Cardiac muscle cell (in vitro differentiated cells and primary cell): ENCODE measurements around the gene LAMC1. TPM values are rescaled to one million over a fixed set of nuclear protein-coding genes. Genes with fewer than 3 reads are reported as not detected.

ENCODE experiments used
- DNase-seq, 2 donors: peaks; one replicate each; pipeline versions ENCODE4 v3.0.0 to v3.0.0-alpha.2; 2010 to 2017; ENCODE audit warnings: low read depth in 1 of 2, low spot score in 1 of 2
- H3K27ac ChIP-seq: fragments of 200-600 bp; sonication (generic); 2 replicates; pipeline ENCODE4 v1.5.1; 2016
- H3K27me3 ChIP-seq: fragments of 200-600 bp; sonication (generic); 2 replicates; pipeline ENCODE4 v1.6.0; 2016; ENCODE audit warnings: control low read depth
- H3K36me3 ChIP-seq: fragments of 200-600 bp; sonication (generic); 2 replicates; pipeline ENCODE4 v1.5.1; 2016; ENCODE audit warnings: control low read depth
- H3K4me1 ChIP-seq: fragments of 200-600 bp; sonication (generic); 2 replicates; pipeline ENCODE4 v1.8.1; 2017; ENCODE audit warnings: low read depth, mild to moderate bottlenecking, mixed run types
- H3K4me3 ChIP-seq: fragments of 200-600 bp; sonication (generic); 2 replicates; pipeline ENCODE4 v1.5.1; 2016; ENCODE audit warnings: mild to moderate bottlenecking
- H3K9me3 ChIP-seq: fragments of 200-600 bp; sonication (generic); 2 replicates; pipeline ENCODE4 v1.5.1; 2017; ENCODE audit warnings: low read depth, mild to moderate bottlenecking, control low read depth
- CTCF ChIP-seq: IDR thresholded peaks from 2 replicates; pipeline ENCODE4 v1.5.1; 2012; ENCODE audit warnings: low read depth, mild to moderate bottlenecking, low read length
- polyA plus RNA-seq: library from polyadenylated mRNA; unstranded; fragments of >200 nt; fragmentation: Nextera tagmentation; extraction: Ambion mirVana; gene quantifications from 2 replicates; pipeline ENCODE4 v1.2.1, GENCODE V29; 2016
- total RNA-seq: library from RNA; depleted of rRNA; stranded (reverse); fragments of >200 nt; gene quantifications from 2 replicates; pipeline ENCODE4 v1.2.3, GENCODE V29; 2016

LAMC1 gene
- total and polyA plus RNA-seq, 2 experiments from 2014 or later: 66.4 to 329 TPM

- Histone ChIP-seq H3K36me3 (no peaks in the 10 kb centered on the region), H3K4me1 (no peaks in the 10 kb centered on the region), H3K9me3 (no peaks in the 10 kb centered on the region), H3K4me3 (no peak overlapping the region), H3K27me3 (no peaks in the 10 kb centered on the region), H3K27ac (no peak overlapping the region)
- no peak for TF ChIP-seq CTCF
- DNase-seq: no peak
These were observed 26.4 kb upstream of the LAMC1 start for GRCh38 chr1:182996816-182997215.

- TF ChIP-seq CTCF: no peak
- H3K27me3 ChIP-seq: no peaks in the 10 kb centered on the region
- H3K4me3 ChIP-seq: no peak overlapping the region
- no peaks in the 10 kb centered on the region for H3K4me1 ChIP-seq
- H3K27ac ChIP-seq: no peak overlapping the region
- no peak for DNase-seq
- no peaks in the 10 kb centered on the region for H3K36me3 ChIP-seq
- no peaks in the 10 kb centered on the region for H3K9me3 ChIP-seq
These were observed 24.7 kb upstream of the LAMC1 start for GRCh38 chr1:182998482-182998881.

DNA sequence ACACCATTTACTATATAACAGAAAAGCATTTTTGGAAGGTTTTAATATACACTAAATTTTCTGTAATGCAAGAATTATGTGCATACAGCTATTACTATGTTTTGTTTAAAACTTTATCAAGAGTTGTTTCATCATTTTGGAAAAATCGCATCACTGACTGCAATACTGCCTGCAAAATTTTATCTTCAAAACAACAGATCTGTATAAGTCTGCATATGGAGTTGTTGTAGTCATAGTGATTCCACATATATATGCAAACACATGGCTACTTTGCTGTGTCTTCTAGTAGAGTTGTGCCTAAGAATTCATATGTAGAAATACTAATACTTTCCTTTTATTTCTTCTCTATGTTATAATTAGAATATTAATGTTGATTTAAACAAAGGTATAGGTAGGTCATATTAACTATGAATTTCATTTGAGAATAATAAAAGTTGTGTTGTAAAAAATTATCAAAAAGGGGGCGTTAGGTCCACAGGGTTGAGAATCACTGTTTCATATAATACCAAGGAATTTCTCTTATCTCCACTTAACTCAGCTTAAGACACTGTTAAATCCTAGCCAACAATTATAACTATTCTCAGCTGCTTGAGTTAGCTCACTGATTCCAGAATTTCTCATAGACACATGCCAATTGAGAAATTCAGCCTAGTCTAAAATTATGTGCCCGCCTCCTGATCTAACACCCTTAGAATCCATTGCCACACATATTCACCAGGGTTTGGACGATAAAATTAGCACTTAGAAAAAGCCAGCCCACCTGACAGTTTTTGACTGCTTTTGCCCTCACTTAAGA, 22.9 kb upstream of the LAMC1 start:
- H3K36me3 ChIP-seq: no peaks in the 10 kb centered on the region
- H3K4me1 ChIP-seq: no peaks in the 10 kb centered on the region
- no peaks in the 10 kb centered on the region for H3K27me3 ChIP-seq
- no peak for TF ChIP-seq CTCF
- H3K9me3 ChIP-seq: no peaks in the 10 kb centered on the region
- DNase-seq: peak in 1 of 2 donors; percentile 61
- no peak overlapping the region for H3K27ac ChIP-seq
- no peak overlapping the region for H3K4me3 ChIP-seq

- Histone ChIP-seq H3K4me1 (no peaks in the 10 kb centered on the region), H3K27ac (no peak overlapping the region), H3K4me3 (no peak overlapping the region), H3K9me3 (no peaks in the 10 kb centered on the region), H3K36me3 (no peaks in the 10 kb centered on the region), H3K27me3 (no peaks in the 10 kb centered on the region)
- no peak for DNase-seq
- TF ChIP-seq CTCF: no peak
These were observed 21.0 kb upstream of the LAMC1 start for GRCh38 chr1:183002267-183002666.

- no peaks in the 10 kb centered on the region for H3K4me1 ChIP-seq
- H3K36me3 ChIP-seq: no peaks in the 10 kb centered on the region
- TF ChIP-seq CTCF: no peak
- no peaks in the 10 kb centered on the region for H3K27me3 ChIP-seq
- H3K9me3 ChIP-seq: no peaks in the 10 kb centered on the region
- no peak overlapping the region for H3K4me3 ChIP-seq
- H3K27ac ChIP-seq: no peak overlapping the region
- DNase-seq: peak in 1 of 2 donors; percentile 52
These were observed 20.4 kb upstream of the LAMC1 start for GRCh38 chr1:183002797-183003196.
